ENCODE data around the gene KIR3DL1. TPM values are rescaled to one million over a fixed set of nuclear protein-coding genes. Genes with fewer than 3 reads are reported as not detected.
"Not testable (repeated sequence)": the region's sequence is repeated elsewhere in the genome, so short reads cannot be mapped to it uniquely, and the experiment has no call there.

The KIR3DL1 gene
- total RNA-seq, 1 donor from 2014 or later = not detected

DNA sequence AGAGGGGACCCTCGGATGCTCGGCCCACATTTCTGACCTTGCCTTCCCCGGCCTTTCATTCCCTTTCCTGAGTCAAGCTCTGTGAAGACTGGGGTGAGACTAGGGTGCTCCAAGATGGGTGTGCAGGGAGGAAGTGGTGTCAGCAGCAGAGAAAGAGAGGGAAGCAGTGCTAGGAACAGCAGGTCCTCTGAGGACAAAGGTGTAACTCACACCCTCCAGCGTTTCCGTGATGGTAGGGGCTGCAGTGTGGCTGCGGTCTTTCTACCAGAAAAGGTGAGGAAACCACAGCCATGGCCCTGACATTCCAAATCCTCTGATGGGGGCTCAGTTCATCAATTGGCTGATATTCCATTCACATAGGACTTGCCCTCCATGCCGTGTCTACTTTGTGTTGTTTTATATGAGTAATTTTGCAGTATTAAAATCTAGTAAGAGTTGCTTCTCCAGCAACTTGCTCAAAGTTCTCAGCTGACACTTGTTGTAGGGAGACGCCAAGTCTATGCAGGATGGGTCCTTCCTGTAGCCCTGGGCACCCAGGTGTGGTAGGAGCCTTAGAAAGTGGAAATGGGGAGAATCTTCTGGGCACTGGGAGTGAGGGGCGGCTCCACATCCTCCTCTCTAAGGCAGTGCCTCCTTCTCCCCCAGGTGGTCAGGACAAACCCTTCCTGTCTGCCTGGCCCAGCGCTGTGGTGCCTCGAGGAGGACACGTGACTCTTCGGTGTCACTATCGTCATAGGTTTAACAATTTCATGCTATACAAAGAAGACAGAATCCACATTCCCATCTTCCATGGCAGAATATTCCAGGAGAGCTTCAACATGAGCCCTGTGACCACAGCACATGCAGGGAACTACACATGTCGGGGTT, 1.6 kb downstream of the KIR3DL1 start:
- no peak for DNase-seq

DNA sequence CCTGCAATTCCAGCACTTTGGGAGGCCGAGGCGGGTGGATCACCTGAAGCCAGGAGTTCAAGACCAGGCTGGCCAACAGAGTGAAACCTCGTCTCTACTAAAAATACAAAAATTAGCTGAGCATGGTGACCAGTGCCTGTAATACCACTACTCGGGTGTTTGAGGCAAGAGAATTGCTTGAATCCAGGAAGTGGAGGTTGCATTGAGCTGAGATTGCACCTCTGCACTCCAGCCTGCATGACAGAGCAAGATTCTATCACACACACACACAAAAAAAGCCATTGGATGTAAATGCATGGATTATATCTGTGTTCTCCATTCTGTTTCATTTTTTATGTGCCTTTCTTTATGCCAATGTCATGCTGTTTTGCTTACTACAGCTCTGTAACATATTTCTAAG, 8.1 kb downstream of the KIR3DL1 start:
- DNase-seq = not testable (repeated sequence)

DNA sequence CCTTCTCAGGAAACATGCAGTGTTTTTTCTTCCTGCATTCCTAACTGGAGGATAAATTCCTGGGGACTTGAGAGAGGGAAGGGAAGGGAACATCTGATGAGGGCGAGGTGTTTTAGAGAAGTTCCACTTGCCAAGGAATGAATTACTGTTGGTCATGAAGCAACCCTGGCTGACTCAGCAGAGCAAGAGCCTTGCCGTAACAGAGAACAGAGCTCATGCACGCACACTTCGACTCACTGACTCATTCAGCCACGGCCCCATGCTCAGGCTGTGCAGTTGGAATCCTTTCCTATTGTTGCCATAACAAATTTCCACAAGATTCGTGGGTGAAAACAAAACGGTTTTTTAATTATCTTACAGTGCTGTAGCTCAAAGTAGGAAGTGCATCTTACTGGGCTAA, 9.1 kb downstream of the KIR3DL1 start:
- not testable (repeated sequence) for DNase-seq

DNA sequence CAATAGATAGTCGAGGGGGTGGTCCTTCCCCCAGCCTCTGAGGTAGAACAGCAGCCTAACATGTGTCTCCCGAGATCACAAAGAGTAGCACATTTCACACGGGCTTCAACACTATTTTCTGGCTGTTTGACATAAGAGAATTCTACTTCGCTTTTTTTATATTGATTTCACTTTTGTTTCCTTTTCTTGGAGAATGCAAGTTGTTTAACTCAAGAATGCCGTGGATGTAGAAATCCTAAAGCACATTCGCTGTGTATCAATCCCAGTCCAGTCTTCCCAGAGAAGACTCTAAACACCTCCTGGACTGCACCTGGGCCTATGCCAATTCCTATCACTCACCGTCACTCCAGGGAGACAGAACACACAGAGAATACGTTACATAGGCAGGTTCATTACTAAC, 11.8 kb downstream of the KIR3DL1 start:
- not testable (repeated sequence) for DNase-seq

DNA sequence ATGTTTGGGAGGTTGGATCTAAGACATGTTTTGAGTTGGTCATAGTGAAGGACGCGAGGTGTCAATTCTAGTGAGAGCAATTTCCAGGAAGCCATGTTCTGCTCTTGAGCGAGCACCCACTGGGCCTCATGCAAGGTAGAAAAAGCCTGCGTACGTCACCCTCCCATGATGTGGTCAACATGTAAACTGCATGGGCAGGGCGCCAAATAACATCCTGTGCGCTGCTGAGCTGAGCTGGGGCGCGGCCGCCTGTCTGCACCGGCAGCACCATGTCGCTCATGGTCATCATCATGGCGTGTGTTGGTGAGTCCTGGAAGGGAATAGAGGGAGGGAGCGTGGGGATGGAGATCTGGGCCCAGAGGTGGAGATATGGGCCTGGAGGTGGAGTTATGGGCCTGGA, 16.2 kb downstream of the KIR3DL1 start, which contains the start of gene KIR2DS4:
Gene KIR2DS4 (plus strand): TSS at position 181 of the 400 bp plus-strand sequence.
- DNase-seq = not testable (repeated sequence)

DNA sequence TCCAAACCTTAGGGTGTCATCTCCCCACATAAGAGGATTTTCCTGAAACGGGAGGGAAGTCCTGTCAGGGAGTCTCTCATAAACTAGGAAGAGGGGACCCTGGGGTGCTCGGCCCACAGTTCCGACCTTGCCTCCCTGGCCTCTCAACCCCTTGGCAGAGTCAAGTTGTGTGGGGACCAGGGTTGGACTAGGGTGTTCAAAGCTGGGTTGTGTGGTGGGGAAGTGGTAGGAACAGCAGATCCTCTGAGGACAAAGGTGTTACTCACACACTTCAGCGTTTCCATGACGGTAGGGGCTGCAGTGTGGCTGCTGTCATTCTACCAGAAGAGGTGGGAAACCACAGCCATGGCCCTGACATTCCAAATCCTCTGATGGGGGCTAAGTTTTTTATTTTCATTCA, 18.9 kb downstream of the KIR3DL1 start:
- not testable (repeated sequence) for DNase-seq

DNA sequence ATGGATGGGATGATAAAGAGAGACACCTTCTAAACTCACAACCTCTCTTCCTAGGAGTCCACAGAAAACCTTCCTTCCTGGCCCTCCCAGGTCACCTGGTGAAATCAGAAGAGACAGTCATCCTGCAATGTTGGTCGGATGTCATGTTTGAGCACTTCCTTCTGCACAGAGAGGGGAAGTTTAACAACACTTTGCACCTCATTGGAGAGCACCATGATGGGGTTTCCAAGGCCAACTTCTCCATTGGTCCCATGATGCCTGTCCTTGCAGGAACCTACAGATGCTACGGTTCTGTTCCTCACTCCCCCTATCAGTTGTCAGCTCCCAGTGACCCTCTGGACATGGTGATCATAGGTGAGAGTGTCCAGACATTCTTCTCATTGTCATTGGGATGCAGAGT, 21.3 kb downstream of the KIR3DL1 start:
- DNase-seq = not testable (repeated sequence)

DNA sequence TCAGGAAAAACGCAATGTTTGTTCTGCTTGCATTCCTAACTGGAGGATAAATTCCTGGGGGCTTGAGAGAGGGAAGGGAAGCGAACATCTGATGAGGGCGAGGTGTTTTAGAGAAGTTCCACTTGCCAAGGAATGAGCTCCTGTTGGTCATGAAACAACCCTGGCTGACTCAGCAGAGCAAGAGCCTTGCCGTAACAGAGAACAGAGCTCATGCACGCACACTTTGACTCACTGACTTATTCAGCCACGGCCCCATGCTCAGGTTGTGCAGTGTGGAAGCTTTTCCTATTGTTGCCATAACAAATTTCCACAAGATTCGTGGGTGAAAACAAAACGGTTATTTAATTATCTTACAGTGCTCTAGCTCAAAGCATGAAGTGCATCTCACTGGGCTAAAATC, 26.9 kb downstream of the KIR3DL1 start:
- not testable (repeated sequence) for DNase-seq

DNA sequence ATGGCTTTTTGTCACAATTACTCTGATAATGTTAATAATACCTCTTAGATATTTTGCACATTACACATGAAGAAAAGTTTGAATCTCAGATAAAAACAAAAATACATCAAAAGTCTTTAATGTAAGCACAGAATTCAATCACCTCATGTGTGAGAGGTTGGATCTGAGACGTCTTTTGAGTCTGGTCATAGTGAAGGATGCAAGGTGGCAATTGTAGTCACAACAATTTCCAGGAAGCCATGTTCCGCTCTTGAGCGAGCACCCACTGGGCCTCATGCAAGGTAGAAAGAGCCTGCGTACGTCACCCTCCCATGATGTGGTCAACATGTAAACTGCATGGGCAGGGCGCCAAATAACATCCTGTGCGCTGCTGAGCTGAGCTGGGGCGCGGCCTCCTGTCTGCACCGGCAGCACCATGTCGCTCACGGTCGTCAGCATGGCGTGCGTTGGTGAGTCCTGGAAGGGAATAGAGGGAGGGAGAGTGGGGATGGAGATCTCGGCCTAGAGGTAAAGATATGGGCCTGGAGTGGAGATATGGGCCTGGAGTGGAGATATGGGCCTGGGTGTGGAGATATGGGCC, 33.9 kb downstream of the KIR3DL1 start, which contains the start of gene KIR3DL2:
Gene KIR3DL2 (plus strand): TSS at position 383 of the 580 bp plus-strand sequence. CDS start 33 bp downstream, at position 416.
- DNase-seq = not testable (repeated sequence)

DNA sequence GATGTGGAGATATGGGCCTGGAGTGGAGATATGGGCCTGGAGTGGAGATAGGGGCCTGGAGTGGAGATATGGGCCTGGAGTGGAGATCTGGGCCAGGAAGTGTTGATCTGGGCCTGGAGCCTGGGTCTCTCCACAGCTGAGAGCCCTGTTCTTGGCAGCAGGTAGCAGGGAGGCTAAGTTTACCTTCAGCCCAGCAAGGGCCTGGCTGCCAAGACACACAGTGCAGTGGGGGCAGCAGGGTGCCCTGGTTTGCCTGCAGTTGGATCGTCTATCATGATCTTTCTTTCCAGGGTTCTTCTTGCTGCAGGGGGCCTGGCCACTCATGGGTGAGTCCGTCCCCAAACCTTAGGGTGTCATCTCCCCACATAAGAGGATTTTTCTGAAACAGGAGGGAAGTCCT, 34.7 kb downstream of the KIR3DL1 start:
- DNase-seq = no peak

DNA sequence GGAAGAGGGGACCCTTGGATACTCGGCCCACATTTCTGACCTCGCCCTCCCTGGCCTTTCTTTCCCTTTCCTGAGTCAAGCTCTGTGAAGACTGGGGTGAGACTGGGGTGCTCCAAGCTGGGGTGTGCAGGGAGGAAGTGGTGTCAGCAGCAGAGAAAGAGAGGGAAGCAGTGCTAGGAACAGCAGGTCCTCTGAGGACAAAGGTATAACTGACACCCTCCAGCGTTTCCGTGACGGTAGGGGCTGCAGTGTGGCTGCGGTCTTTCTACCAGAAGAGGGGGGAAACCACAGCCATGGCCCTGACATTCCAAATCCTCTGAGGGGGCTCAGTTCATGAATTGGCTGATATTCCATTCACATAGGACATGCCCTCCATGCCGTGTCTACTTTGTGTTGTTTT, 35.1 kb downstream of the KIR3DL1 start:
- DNase-seq = no peak

DNA sequence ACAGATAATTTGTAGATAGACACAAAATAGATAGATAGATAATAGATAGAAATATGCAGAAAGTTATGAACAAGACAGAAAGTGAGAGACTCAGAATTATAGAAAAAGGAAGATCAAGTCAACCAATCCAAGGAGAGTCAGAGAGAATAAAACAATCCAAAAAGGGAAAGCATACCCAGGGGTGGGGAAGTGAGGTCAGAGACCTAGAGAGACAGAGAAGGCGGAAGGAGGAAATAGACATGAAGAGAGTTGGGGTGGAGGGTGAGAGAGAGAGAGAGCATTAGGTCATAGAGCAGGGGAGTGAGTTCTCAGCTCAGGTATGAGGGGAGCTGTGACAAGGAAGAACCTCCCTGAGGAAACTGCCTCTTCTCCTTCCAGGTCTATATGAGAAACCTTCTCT, 39.0 kb downstream of the KIR3DL1 start:
- DNase-seq = not testable (repeated sequence)

DNA sequence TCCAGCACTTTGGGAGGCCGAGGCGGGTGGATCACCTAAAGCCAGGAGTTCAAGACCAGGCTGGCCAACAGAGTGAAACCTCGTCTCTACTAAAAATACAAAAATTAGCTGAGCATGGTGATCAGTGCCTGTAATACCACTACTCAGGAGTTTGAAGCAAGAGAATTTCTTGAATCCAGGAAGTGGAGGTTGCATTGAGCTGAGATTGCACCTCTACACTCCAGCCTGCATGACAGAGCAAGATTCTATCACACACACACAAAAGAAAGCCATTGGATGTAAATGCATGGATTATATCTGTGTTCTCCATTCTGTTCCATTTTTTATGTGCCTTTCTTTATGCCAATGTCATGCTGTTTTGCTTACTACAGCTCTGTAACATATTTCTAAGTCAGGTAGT, 42.2 kb downstream of the KIR3DL1 start:
- DNase-seq = not testable (repeated sequence)

DNA sequence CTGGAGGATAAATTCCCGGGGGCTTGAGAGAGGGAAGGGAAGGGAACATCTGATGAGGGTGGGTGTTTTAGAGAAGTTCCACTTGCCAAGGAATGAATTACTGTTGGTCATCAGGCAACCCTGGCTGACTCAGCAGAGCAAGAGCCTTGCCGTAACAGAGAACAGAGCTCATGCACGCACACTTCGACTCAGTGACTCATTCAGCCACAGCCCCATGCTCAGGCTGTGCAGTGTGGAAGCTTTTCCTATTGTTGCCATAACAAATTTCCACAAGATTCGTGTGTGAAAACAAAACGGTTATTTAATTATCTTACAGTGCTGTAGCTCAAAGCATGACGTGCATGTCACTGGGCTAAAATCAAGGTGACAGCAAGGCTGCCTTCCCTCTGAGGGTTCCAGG, 43.2 kb downstream of the KIR3DL1 start:
- not testable (repeated sequence) for DNase-seq

DNA sequence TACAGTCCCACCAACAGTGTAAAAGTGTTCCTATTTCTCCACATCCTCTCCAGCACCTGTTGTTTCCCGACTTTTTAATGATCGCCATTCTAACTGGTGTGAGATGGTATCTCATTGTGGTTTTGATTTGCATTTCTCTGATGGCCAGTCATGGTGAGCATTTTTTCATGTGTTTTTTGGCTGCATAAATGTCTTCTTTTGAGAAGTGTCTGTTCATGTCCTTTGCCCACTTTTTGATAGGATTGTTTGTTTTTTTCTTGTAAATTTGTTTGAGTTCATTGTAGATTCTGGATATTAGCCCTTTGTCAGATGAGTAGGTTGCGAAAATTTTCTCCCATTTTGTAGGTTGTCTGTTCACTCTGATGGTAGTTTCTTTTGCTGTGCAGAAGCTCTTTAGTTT, 47.2 kb downstream of the KIR3DL1 start:
- not testable (repeated sequence) for DNase-seq

DNA sequence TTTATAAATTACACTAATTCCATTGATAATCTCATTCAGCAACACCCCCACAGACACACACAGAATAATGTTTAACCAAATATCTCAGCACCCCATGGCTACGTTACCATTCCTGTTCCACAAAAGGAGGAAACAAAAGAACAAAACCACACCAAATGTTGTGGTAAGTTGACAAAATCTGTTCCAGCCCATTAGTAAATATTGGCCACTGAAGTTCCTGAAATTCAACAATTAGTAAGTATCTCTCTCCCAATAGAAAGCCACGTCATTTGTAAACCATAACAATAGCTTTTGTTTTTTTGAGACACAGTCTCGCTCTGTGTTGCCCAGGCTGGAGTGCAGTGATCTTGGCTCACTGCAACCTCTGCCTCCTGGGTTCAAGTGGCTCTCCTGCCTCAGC, 55.4 kb downstream of the KIR3DL1 start:
- no peak for DNase-seq

DNA sequence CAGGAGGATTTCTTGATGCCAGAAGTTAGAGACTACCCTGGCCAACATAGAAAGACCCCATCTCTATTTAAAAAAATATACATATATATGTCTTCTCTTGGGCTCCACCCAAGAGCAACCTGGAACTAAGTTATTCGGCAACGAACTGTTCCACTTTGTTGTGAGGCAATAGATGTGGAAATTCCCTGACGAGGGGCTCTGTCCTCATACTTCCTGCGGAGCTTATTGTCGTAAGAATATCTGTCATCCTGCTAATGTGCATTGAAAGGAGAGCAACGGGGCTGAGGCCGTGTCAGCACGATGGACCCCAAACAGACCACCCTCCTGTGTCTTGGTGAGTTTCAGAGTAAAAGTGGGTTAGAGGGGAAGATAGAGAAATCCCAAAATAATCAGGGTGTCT, 57.7 kb downstream of the KIR3DL1 start, which contains the start of gene FCAR:
Gene FCAR (plus strand): TSS at position 246 of the 400 bp plus-strand sequence. CDS start 55 bp downstream, at position 301.
- DNase-seq = no peak

DNA sequence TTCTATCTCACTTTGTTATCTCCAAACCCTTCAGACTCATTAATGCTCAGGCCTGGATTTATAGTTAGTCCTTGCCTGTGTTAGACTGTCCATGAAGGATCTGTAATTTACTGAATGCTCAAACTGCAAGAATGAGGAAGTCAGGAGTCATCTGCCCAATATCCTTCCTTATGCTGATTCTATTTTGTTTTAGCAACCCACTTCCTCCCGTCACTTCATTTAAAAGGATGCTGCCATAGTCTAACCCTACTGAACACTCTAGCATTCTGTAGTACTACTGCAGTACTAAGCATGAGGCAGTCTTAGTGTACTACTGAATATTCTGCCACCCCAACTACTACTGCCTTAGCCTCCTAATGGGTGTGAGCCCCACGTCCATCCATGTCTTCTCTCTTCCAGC, 59.2 kb downstream of the KIR3DL1 start:
- DNase-seq = no peak

DNA sequence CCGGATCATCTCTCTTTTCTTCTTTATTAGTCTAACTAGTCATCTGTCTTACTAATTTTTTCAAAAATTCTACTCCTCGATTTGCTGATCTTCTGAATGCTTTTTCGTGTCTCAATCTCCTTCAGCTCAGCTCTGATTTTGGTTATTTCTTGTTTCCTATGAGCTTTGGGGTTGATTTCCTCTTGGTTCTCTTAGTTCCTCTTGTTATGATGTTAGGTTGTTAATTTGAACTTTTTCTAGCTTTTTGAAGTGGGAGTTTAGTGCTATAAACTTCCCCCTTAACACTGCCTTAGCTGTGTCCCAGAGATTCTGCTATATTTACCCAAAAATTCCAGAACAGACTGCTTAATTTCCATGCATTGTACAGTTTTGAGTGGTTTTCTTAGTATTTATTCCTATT, 61.2 kb downstream of the KIR3DL1 start:
- no peak for DNase-seq

Measured in occipital lobe (tissue), 2 donors.